HCT116 (cell line): ENCODE data around the gene CETN2. TPM values are rescaled to one million over a fixed set of nuclear protein-coding genes. Genes with fewer than 3 reads are reported as not detected.

Experiments used
- ATAC-seq: fragments of 200-7000 bp; cut with Tn5 transposase; 2 replicates; pipeline ENCODE4 v1.9.1; 2020; ENCODE audit warnings: mild to moderate bottlenecking, moderate library complexity
- BruUV-seq: library from RNA; stranded (reverse); fragments of 400-500 nt; replicated peaks from 2 replicates; lab custom pipeline; 2021; lab: Mats Ljungman, UMichigan
- CTCF ChIA-PET: fragments of 300-600 bp; sonication (Branson Sonifier 250); formaldehyde crosslinking; loops from one replicate; lab custom pipeline; 2021; ENCODE audit warnings: antibody characterized with exemption; lab: Charles Lee
- POLR2A ChIA-PET: fragments of 300-600, 350-600 bp; sonication (Branson Sonifier 250); formaldehyde crosslinking; loops from one replicate; lab custom pipeline; 2021; ENCODE audit warnings: antibody characterized with exemption; lab: Charles Lee
- RAD21 ChIA-PET, 2 experiments: fragments of 300-600 bp; sonication (Branson Sonifier 250); formaldehyde crosslinking; loops; one replicate each; lab custom pipeline; 2023; ENCODE audit warnings: low total read pairs in 2 of 2; ENCODE audit not compliant: uncharacterized antibody in 2 of 2, unreplicated experiment in 2 of 2, low non-redundant PET in 1 of 2; lab: Charles Lee
- DNase-seq: peaks from one replicate; pipeline ENCODE4 v3.0.0-alpha.2; 2010; ENCODE audit warnings: low read depth, low spot score
- H2AFZ ChIP-seq: fragments of 200-600 bp; shearing (Covaris generic), sonication (generic); 2 replicates; pipeline ENCODE4 v1.6.1; 2017; ENCODE audit warnings: low read depth, mixed run types, mixed read lengths, antibody characterized with exemption, low read length; ENCODE audit not compliant: poor library complexity, severe bottlenecking
- H3K27ac ChIP-seq: 2 replicates; pipeline ENCODE4 v1.5.1; 2012; ENCODE audit warnings: low read depth, low read length
- H3K27me3 ChIP-seq: fragments of 200-600 bp; sonication (generic); 2 replicates; pipeline ENCODE4 v1.6.1; 2016; ENCODE audit warnings: mixed run types, low read length, mixed read lengths; ENCODE audit not compliant: insufficient read depth
- H3K36me3 ChIP-seq, 2 experiments: fragments of 200-500 bp in 1 of 2; fragments of 200-600 bp in 1 of 2; sonication (Bioruptor generic) in 1 of 2; sonication (generic) in 1 of 2; 2 replicates each; pipeline versions ENCODE4 v1.5.1 to v1.6.1; 2014 to 2016; ENCODE audit warnings: low read length in 2 of 2, inconsistent platforms in 1 of 2, mixed read lengths in 1 of 2, mixed run types in 1 of 2; ENCODE audit not compliant: insufficient read depth in 2 of 2, control insufficient read depth in 1 of 2
- H3K4me1 ChIP-seq, 2 experiments: fragments of 200-600 bp in 1 of 2; sonication (generic) in 1 of 2; 2 replicates each; pipeline versions ENCODE4 v1.5.1 to v1.6.1; 2012 to 2017; ENCODE audit warnings: low read length in 2 of 2, inconsistent platforms in 1 of 2, mild to moderate bottlenecking in 1 of 2, mixed read lengths in 1 of 2, mixed run types in 1 of 2, moderate library complexity in 1 of 2; ENCODE audit not compliant: insufficient read depth in 2 of 2, control insufficient read depth in 1 of 2
- H3K4me2 ChIP-seq: fragments of 200-600 bp; sonication (generic); 2 replicates; pipeline ENCODE4 v1.6.1; 2017; ENCODE audit warnings: mixed run types, low read length, mixed read lengths
- H3K4me3 ChIP-seq, 2 experiments: fragments of 200-600 bp in 1 of 2; sonication (generic) in 1 of 2; replicated peaks in 1 of 2; 2 replicates each; pipeline ENCODE4 v1.5.1; 2011 to 2016; ENCODE audit warnings: low read length in 2 of 2, control low read depth in 1 of 2, low read depth in 1 of 2, mild to moderate bottlenecking in 1 of 2, mixed read lengths in 1 of 2, mixed run types in 1 of 2
- H3K79me2 ChIP-seq: fragments of 200-600 bp; sonication (generic); 2 replicates; pipeline ENCODE4 v1.6.1; 2017; ENCODE audit warnings: mild to moderate bottlenecking, mixed run types, low read length, moderate library complexity, mixed read lengths; ENCODE audit not compliant: insufficient read depth
- H3K9ac ChIP-seq: fragments of 200-600 bp; sonication (generic); 2 replicates; pipeline ENCODE4 v1.6.1; 2016; ENCODE audit warnings: low read length, mixed read lengths
- H3K9me2 ChIP-seq: fragments of 200-600 bp; sonication (generic), shearing (Covaris generic); 2 replicates; pipeline ENCODE4 v1.6.1; 2017; ENCODE audit warnings: mixed run types, mild to moderate bottlenecking, moderate library complexity; ENCODE audit not compliant: insufficient read depth
- H3K9me3 ChIP-seq, 2 experiments: fragments of 200-500 bp in 1 of 2; fragments of 200-600 bp in 1 of 2; sonication (Bioruptor generic) in 1 of 2; sonication (generic) in 1 of 2; 2 replicates each; pipeline ENCODE4 v1.6.1; 2014 to 2017; ENCODE audit warnings: low read length in 2 of 2, mixed read lengths in 2 of 2, inconsistent platforms in 1 of 2, low read depth in 1 of 2, mild to moderate bottlenecking in 1 of 2, mixed run types in 1 of 2, moderate library complexity in 1 of 2; ENCODE audit not compliant: control insufficient read depth in 1 of 2, insufficient read depth in 1 of 2
- H4K20me1 ChIP-seq: fragments of 200-600 bp; sonication (generic), shearing (Covaris generic); 2 replicates; pipeline ENCODE4 v1.6.1; 2017; ENCODE audit warnings: mixed run types, mild to moderate bottlenecking, moderate library complexity; ENCODE audit not compliant: insufficient read depth
- CEBPB ChIP-seq: IDR thresholded peaks from 2 replicates; pipeline ENCODE4 v1.6.1; 2012; ENCODE audit warnings: low read depth
- EGR1 ChIP-seq: IDR thresholded peaks from 2 replicates; pipeline ENCODE4 v1.6.1; 2012; ENCODE audit warnings: low read depth
- EZH2phosphoT487 ChIP-seq: fragments of 200-600 bp; IDR thresholded peaks from 2 replicates; pipeline ENCODE4 v1.6.1; 2018; ENCODE audit warnings: antibody characterized with exemption, borderline replicate concordance
- POLR2A ChIP-seq: IDR thresholded peaks from 2 replicates; pipeline ENCODE4 v1.7.0; 2011; ENCODE audit warnings: borderline replicate concordance; ENCODE audit not compliant: insufficient read depth, insufficient read length; ENCODE audit errors: extremely low read depth
- POLR2AphosphoS5 ChIP-seq: IDR thresholded peaks from 2 replicates; pipeline ENCODE4 v1.6.1; 2011; ENCODE audit warnings: mild to moderate bottlenecking, low read depth, low read length, moderate library complexity
- REST ChIP-seq: IDR thresholded peaks from 2 replicates; pipeline ENCODE4 v1.6.1; 2012; ENCODE audit warnings: low read depth
- intact Hi-C: fragments of 100-400 bp; cut with micrococcal nuclease; formaldehyde crosslinking; loops from 2 replicates; pipeline ENCODE4 v1.10.0; 2022
- total RNA-seq: library from RNA; stranded (reverse); gene quantifications from one replicate; pipeline ENCODE4 v1.2.1, GENCODE V29; 2021; ENCODE audit not compliant: unreplicated experiment

CETN2 gene
- total RNA-seq, 1 experiment from 2014 or later = 20.9 TPM

GRCh38 chrX:152847281-152847680, 16.7 kb upstream of the CETN2 start (continued):
- no peak for TF ChIP-seq REST

GRCh38 chrX:152845618-152846240, 15.2 kb upstream of the CETN2 start:
- 0 out of 2 replicates have a peak, but pooled peaks cover 9% of the 10 kb centered on the region for H3K79me2 ChIP-seq
- H4K20me1 ChIP-seq = no peaks in the 10 kb centered on the region
- ATAC-seq (no peak), DNase-seq (no peak)
- H3K9me2 ChIP-seq = no peaks in the 10 kb centered on the region
- no peaks in the 10 kb centered on the region for H3K9me3 ChIP-seq
- TF ChIP-seq POLR2AphosphoS5 (no peak), POLR2A (no peak), EGR1 (no peak), CEBPB (no peak), EZH2phosphoT487 (no peak)
- H3K36me3 ChIP-seq = peaks cover 0 to 3% of the 10 kb centered on the region in 2 experiments; a peak in 1 of 4 replicates
- ChIA-PET POLR2A (no interaction called here), CTCF (no interaction called here), RAD21 (no interaction called here)
- H3K4me2 ChIP-seq = no peak overlapping the region
- no peaks in the 10 kb centered on the region for H3K4me1 ChIP-seq
- no peaks in the 10 kb centered on the region for H3K27me3 ChIP-seq
- no peak overlapping the region for H3K27ac ChIP-seq
- no peak overlapping the region for H3K9ac ChIP-seq
- intact Hi-C loops = no loop called here
- no TSS peak for BruUV-seq
- no peak overlapping the region for H2AFZ ChIP-seq
- no peak overlapping the region for H3K4me3 ChIP-seq
